A549 (cell line): Measurements from ENCODE around the gene DOCK1.

ENCODE experiments used
- BHLHE40 ChIP-seq: IDR thresholded peaks from 2 replicates; pipeline ENCODE4 v1.6.1; 2012; ENCODE audit warnings: low read depth, low read length, inconsistent platforms
- CTCF ChIP-seq: fragments of >200 bp; sonication (Bioruptor Twin); formaldehyde crosslinking; IDR thresholded peaks from 3 replicates; pipeline ENCODE4 v1.5.1; 2016
- EP300 ChIP-seq, 2 experiments: fragments of >200 bp; sonication (Bioruptor Twin); formaldehyde crosslinking; IDR thresholded peaks; 2 replicates in 1 of 2; 3 replicates in 1 of 2; pipeline ENCODE4 v1.6.1; 2016 to 2017
- JUNB ChIP-seq: fragments of >200 bp; sonication (Bioruptor Twin); formaldehyde crosslinking; IDR thresholded peaks from 2 replicates; pipeline ENCODE4 v1.6.1; 2016
- RFX5 ChIP-seq: fragments of 450-650 bp; IDR thresholded peaks from 2 replicates; pipeline ENCODE4 v1.7.1; 2014; ENCODE audit warnings: antibody characterized with exemption, mild to moderate bottlenecking, moderate library complexity
- TF ChIP-seq, protein P1 (sequence below): fragments of 200-600 bp; sonication (generic); IDR thresholded peaks from 2 replicates; pipeline ENCODE4 v1.6.1; 2016; ENCODE audit warnings: antibody characterized with exemption, mild to moderate bottlenecking, moderate library complexity
- TF ChIP-seq, protein P2 (sequence below): IDR thresholded peaks from 2 replicates; pipeline ENCODE4 v1.6.1; 2012

DNA sequence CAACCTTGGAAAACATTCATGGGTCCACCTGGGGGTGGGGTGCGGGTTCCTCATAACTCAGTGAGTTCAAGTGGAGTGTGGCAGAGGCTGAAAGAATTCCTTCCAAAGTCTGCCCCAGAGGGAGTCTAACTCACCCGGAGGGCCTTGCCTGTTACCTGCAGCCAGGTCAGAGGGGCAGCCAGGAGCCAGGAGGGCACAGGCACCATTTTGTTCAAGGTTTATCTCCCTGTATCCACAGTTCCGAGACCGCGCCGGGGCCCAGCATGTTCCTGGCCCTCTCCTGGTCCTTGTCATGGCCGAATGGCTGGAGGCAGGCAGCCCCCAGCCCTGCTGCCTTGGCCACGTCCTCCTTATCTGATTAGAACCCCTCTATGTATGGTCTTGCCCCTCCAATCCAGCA is 11.4 kb upstream of the DOCK1 start:
- no peak for TF ChIP-seq CTCF
- TF ChIP-seq, protein P1, sequence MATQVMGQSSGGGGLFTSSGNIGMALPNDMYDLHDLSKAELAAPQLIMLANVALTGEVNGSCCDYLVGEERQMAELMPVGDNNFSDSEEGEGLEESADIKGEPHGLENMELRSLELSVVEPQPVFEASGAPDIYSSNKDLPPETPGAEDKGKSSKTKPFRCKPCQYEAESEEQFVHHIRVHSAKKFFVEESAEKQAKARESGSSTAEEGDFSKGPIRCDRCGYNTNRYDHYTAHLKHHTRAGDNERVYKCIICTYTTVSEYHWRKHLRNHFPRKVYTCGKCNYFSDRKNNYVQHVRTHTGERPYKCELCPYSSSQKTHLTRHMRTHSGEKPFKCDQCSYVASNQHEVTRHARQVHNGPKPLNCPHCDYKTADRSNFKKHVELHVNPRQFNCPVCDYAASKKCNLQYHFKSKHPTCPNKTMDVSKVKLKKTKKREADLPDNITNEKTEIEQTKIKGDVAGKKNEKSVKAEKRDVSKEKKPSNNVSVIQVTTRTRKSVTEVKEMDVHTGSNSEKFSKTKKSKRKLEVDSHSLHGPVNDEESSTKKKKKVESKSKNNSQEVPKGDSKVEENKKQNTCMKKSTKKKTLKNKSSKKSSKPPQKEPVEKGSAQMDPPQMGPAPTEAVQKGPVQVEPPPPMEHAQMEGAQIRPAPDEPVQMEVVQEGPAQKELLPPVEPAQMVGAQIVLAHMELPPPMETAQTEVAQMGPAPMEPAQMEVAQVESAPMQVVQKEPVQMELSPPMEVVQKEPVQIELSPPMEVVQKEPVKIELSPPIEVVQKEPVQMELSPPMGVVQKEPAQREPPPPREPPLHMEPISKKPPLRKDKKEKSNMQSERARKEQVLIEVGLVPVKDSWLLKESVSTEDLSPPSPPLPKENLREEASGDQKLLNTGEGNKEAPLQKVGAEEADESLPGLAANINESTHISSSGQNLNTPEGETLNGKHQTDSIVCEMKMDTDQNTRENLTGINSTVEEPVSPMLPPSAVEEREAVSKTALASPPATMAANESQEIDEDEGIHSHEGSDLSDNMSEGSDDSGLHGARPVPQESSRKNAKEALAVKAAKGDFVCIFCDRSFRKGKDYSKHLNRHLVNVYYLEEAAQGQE, result no peak
- TF ChIP-seq BHLHE40, result no peak
- TF ChIP-seq EP300 (IDR thresholded peaks at IDR 0.05), result no peak
- TF ChIP-seq JUNB, result no peak
- TF ChIP-seq RFX5, result no peak
- TF ChIP-seq, protein P2, sequence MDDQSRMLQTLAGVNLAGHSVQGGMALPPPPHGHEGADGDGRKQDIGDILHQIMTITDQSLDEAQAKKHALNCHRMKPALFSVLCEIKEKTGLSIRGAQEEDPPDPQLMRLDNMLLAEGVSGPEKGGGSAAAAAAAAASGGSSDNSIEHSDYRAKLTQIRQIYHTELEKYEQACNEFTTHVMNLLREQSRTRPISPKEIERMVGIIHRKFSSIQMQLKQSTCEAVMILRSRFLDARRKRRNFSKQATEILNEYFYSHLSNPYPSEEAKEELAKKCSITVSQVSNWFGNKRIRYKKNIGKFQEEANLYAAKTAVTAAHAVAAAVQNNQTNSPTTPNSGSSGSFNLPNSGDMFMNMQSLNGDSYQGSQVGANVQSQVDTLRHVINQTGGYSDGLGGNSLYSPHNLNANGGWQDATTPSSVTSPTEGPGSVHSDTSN, result no peak
